ENCODE measurements around the gene SLC9A9.
A peak's percentile ranks its signal among the peaks of the same experiment; 100 is the strongest.

SLC9A9 gene

GRCh38 chr3:143358155-143358792 lies 490.0 kb downstream of the SLC9A9 start:
- DNase-seq (ENCODE audit: low read depth), result no peak

GRCh38 chr3:143357700-143358099 lies 490.6 kb downstream of the SLC9A9 start:
- no peak for DNase-seq (ENCODE audit: low read depth)

- DNase-seq (ENCODE audit: low read depth), result no peak
Observed at GRCh38 chr3:143356839-143357238, 491.4 kb downstream of the SLC9A9 start.

- no peak for DNase-seq (ENCODE audit: low read depth)
Observed at GRCh38 chr3:143354342-143354741, 493.9 kb downstream of the SLC9A9 start.

- no peak for DNase-seq (ENCODE audit: low read depth)
Observed at GRCh38 chr3:143352850-143353550, 495.3 kb downstream of the SLC9A9 start.

- DNase-seq (ENCODE audit: low read depth), result no peak
Observed at GRCh38 chr3:143351895-143352608, 496.2 kb downstream of the SLC9A9 start.

GRCh38 chr3:143351354-143351753 lies 496.9 kb downstream of the SLC9A9 start:
- DNase-seq (ENCODE audit: low read depth), result no peak

- no peak for DNase-seq (ENCODE audit: low read depth)
Observed at GRCh38 chr3:143349455-143349854, 498.8 kb downstream of the SLC9A9 start.

- no peak for DNase-seq (ENCODE audit: low read depth)
Observed at GRCh38 chr3:143348486-143349327, 499.6 kb downstream of the SLC9A9 start.

GRCh38 chr3:143344516-143345165 lies 503.6 kb downstream of the SLC9A9 start:
- no peak for DNase-seq (ENCODE audit: low read depth)

- DNase-seq (ENCODE audit: low read depth), result no peak
Observed at GRCh38 chr3:143343944-143344343, 504.3 kb downstream of the SLC9A9 start.

GRCh38 chr3:143343031-143343430 lies 505.2 kb downstream of the SLC9A9 start:
- DNase-seq (ENCODE audit: low read depth), result no peak

GRCh38 chr3:143339451-143339850 lies 508.8 kb downstream of the SLC9A9 start:
- DNase-seq (ENCODE audit: low read depth), result peak; percentile 51

GRCh38 chr3:143337387-143337786 lies 510.9 kb downstream of the SLC9A9 start:
- no peak for DNase-seq (ENCODE audit: low read depth)

- no peak for DNase-seq (ENCODE audit: low read depth)
Observed at GRCh38 chr3:143334231-143334630, 514.0 kb downstream of the SLC9A9 start.

GRCh38 chr3:143333367-143333766 lies 514.9 kb downstream of the SLC9A9 start:
- DNase-seq (ENCODE audit: low read depth), result no peak

- DNase-seq (ENCODE audit: low read depth), result no peak
Observed at GRCh38 chr3:143332026-143332425, 516.2 kb downstream of the SLC9A9 start.

GRCh38 chr3:143331350-143331749 lies 516.9 kb downstream of the SLC9A9 start:
- DNase-seq (ENCODE audit: low read depth), result no peak

GRCh38 chr3:143330296-143330868 lies 517.9 kb downstream of the SLC9A9 start:
- no peak for DNase-seq (ENCODE audit: low read depth)

- peak; percentile 35 for DNase-seq (ENCODE audit: low read depth)
Observed at GRCh38 chr3:143329567-143330211, 518.6 kb downstream of the SLC9A9 start.

- no peak for DNase-seq (ENCODE audit: low read depth)
Observed at GRCh38 chr3:143328451-143328850, 519.8 kb downstream of the SLC9A9 start.
